HUES6 (cell line): Measurements from ENCODE around the gene NEO1.

Experiments
- H3K27ac ChIP-seq: 2 replicates; pipeline ENCODE4 v1.7.0; 2013; ENCODE audit warnings: low read depth, mild to moderate bottlenecking, low read length, inconsistent platforms
- H3K27me3 ChIP-seq: 2 replicates; pipeline ENCODE4 v1.6.1; 2013; ENCODE audit warnings: low read length; ENCODE audit not compliant: control insufficient read depth, insufficient read depth
- H3K36me3 ChIP-seq: 2 replicates; pipeline ENCODE4 v1.6.1; 2013; ENCODE audit warnings: low read length; ENCODE audit not compliant: control insufficient read depth, insufficient read depth
- H3K4me1 ChIP-seq: 2 replicates; pipeline ENCODE4 v1.6.1; 2013; ENCODE audit warnings: low read length; ENCODE audit not compliant: control insufficient read depth, insufficient read depth
- H3K4me3 ChIP-seq: 2 replicates; pipeline ENCODE4 v1.5.1; 2013; ENCODE audit warnings: low read depth, low read length
- H3K9ac ChIP-seq: one replicate; pipeline ENCODE4 v1.6.1; 2013; ENCODE audit warnings: mild to moderate bottlenecking, low read length
- H3K9me3 ChIP-seq: 2 replicates; pipeline ENCODE4 v1.6.1; 2013; ENCODE audit warnings: low read depth, low read length; ENCODE audit not compliant: control insufficient read depth, insufficient read depth

The NEO1 gene

DNA sequence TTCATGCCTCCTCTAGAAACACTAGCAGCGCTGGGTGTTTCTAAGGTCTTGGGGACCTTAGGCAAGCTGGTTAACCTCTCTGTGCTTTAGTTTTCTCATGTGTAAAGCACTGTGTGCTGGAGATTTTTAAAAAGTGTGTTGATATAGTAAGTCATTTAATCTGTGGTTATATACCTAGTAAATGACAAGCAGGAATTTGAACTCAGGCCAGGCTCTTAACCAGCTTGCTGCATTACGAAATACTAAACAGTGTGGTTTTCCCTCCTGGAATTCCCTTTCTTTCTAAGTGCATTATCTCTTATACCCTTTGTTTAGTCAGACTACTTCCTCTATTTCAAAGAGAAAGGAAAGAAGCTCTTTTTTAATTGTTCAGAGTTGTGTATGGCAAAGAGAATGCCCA lies 26.5 kb downstream of the NEO1 start:
- Histone ChIP-seq H3K27ac (no peak overlapping the region), H3K4me3 (no peak overlapping the region)

DNA sequence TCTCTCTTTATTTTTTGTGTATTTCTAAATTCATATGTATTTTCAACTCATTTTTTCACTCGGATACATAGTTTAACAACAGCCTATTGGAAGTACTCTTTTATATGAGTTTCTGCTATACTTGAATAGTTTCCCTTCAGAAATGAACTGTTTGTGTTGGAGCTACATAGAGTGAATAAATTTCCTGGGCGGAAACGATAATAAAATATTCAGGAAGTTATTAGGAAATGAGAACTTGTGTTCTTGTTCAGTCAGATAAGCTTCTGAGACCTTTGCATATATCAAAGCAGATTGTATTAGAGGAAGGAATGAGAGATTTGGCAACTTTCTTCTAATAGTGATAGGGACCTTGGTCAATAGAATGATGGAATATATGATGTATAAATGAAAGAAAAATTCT lies 27.3 kb downstream of the NEO1 start:
- H3K4me1 ChIP-seq = peaks cover 5% of the 10 kb centered on the region; the same call in 1 of the 2 replicates
- no peaks in the 10 kb centered on the region for H3K9me3 ChIP-seq
- H3K9ac ChIP-seq = no peak overlapping the region
- H3K36me3 ChIP-seq = no peaks in the 10 kb centered on the region
- no peak overlapping the region for H3K27ac ChIP-seq
- H3K4me3 ChIP-seq = no peak overlapping the region
- no peaks in the 10 kb centered on the region for H3K27me3 ChIP-seq

More for the DNA sequence above, 26.5 kb downstream of the NEO1 start:
- Histone ChIP-seq H3K36me3 (no peaks in the 10 kb centered on the region), H3K9ac (no peak overlapping the region), H3K9me3 (no peaks in the 10 kb centered on the region), H3K4me1 (peaks cover 5% of the 10 kb centered on the region; the same call in 1 of the 2 replicates), H3K27me3 (no peaks in the 10 kb centered on the region)

DNA sequence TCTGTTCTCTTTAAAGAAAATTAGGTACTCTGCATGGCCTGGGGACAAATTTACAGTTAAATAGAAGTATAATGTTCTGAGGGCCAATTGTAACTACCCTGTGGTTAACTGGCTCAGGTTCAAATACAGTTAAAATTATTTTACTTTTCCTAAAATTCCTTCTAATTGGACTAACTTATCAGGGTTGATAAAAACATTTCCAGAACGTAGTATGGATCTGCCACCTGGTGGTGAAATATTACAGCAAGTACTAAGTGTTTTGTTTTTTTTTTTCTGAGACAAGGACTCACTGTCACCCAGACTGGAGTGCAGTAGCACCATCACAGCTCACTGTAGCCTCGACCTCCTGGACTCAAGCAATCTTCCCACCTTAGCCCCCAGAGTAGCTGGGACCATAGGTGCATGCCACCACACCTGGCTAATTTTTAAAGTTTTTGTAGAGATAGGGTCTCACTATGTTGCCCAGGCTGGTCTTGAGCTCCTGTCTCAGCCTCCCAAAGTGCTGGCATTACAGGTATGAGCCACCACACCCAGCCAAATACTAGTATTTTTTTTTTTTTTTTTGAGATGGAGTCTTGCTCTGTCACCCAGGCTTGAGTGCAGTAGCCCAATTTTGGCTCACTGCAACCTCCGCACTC lies 29.2 kb downstream of the NEO1 start:
- no peak overlapping the region for H3K4me3 ChIP-seq
- H3K9ac ChIP-seq = no peak overlapping the region
- no peaks in the 10 kb centered on the region for H3K9me3 ChIP-seq

DNA sequence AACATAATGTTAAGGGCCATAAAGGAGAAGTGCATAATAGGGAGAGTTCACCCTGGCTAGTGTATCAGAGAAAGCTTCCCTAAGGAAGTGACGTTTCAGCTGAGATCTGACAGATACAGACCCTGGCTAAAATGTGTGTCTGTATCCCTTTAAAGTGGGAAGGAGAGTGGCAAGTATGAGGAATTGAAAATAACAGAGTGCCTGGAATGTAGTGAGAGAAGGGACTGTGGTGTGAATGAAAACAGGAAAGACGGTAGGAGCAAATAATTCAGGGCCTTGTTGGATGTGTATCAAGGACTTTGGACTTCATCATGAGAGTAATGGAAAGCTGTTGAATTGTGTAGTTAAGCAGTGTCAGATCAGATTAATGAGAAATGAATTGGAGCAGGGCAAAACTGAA lies 30.5 kb downstream of the NEO1 start:
- peaks cover 4% of the 10 kb centered on the region; the same call in 1 of the 2 replicates for H3K4me1 ChIP-seq
- no peaks in the 10 kb centered on the region for H3K9me3 ChIP-seq
- no peak overlapping the region for H3K27ac ChIP-seq
- no peak overlapping the region for H3K9ac ChIP-seq
- no peak overlapping the region for H3K4me3 ChIP-seq
- H3K36me3 ChIP-seq = no peaks in the 10 kb centered on the region
- no peaks in the 10 kb centered on the region for H3K27me3 ChIP-seq

More for the DNA sequence above, 29.2 kb downstream of the NEO1 start:
- Histone ChIP-seq H3K27me3 (no peaks in the 10 kb centered on the region), H3K36me3 (no peaks in the 10 kb centered on the region), H3K4me1 (peaks cover 5% of the 10 kb centered on the region; the same call in 1 of the 2 replicates), H3K27ac (no peak overlapping the region)

DNA sequence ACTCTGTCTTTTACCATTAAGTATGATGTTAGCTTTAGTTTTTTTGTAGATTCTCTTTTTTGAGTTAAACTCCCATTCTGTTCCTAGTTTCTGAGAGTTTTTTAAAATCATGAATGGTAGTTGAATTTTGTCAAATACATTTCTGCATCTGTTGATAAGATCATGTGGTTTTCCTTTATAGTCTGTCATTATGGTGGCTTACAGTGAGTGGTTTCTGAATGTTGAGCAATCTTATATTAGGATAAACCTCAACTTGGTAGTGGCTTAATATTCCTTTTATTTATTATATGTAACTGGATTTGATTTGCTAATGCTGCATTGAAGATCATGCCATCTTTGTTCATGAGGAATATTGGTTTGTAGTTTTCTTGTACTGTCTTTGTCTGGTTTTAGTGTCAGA lies 34.8 kb downstream of the NEO1 start:
- Histone ChIP-seq H3K9me3 (no peaks in the 10 kb centered on the region), H3K4me1 (no peaks in the 10 kb centered on the region), H3K27me3 (no peaks in the 10 kb centered on the region), H3K27ac (no peak overlapping the region), H3K36me3 (no peaks in the 10 kb centered on the region), H3K4me3 (no peak overlapping the region), H3K9ac (no peak overlapping the region)

DNA sequence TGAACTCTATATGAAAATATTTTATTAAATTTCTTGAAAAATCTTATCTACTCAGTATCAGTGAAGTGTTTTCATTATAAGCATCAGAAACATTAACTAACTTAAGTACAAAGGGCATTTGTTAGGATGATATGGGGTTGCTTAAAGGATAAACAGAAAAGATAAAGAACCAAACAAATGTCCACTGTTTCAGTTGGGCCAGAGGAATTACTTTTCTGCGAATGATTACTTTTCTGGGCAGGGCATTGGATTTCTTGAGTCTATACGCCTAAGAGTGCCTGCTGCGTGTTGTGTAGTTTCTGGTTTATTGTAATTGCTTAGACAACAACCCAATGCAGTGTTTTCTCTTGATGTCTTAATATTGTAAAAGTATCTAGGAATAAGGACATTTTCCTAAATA lies 52.8 kb downstream of the NEO1 start:
- H3K9me3 ChIP-seq = no peaks in the 10 kb centered on the region
- no peaks in the 10 kb centered on the region for H3K27me3 ChIP-seq

DNA sequence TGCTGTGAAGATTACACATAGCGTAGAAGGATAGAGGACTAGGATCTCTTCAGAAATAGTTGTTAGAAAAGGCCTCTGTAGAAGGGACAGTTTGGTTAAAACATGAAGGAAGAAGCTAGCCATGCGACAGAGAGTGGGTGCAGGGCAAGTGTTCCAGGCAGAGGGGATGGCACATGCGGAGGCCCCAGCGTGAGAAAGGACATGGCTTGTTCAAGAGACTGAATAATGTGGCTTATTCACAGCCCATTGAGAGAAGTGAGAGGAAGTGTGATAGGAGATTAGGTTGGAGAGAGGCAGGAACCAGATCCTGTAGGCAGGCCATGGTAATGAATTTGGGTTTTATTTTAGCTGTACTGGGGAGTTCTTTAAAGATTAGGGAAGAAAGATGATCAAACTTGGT lies 56.4 kb downstream of the NEO1 start:
- Histone ChIP-seq H3K9me3 (no peaks in the 10 kb centered on the region), H3K9ac (no peak overlapping the region), H3K4me3 (no peak overlapping the region), H3K4me1 (peaks cover 7% of the 10 kb centered on the region; the same call in 1 of the 2 replicates), H3K36me3 (no peaks in the 10 kb centered on the region), H3K27me3 (no peaks in the 10 kb centered on the region), H3K27ac (no peak overlapping the region)

More for the DNA sequence above, 52.8 kb downstream of the NEO1 start:
- Histone ChIP-seq H3K4me3 (no peak overlapping the region), H3K9ac (no peak overlapping the region), H3K27ac (no peak overlapping the region), H3K4me1 (peaks cover 7% of the 10 kb centered on the region; the same call in 1 of the 2 replicates), H3K36me3 (no peaks in the 10 kb centered on the region)

DNA sequence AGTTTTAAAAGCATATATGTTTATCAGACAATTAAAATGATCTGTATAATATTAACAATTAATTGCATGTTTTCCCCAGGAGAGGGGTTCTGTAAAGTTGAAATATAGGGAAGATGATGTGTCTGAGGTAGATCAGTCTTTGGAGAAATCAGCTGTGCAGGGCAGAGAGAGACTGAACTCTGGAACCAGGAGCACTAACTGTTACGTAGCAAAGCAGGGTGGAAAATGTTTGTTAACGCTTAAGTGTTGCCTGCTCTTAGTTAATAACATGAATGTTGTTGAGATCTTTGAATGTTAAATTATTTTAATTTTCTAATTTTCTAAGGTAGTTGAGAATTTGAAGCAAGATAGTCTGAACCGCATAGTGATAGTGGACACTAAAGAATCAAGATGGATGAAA lies 57.5 kb downstream of the NEO1 start:
- Histone ChIP-seq H3K4me3 (no peak overlapping the region), H3K4me1 (peaks cover 13% of the 10 kb centered on the region), H3K9ac (no peak overlapping the region), H3K9me3 (no peaks in the 10 kb centered on the region), H3K36me3 (no peaks in the 10 kb centered on the region), H3K27ac (no peak overlapping the region), H3K27me3 (no peaks in the 10 kb centered on the region)

DNA sequence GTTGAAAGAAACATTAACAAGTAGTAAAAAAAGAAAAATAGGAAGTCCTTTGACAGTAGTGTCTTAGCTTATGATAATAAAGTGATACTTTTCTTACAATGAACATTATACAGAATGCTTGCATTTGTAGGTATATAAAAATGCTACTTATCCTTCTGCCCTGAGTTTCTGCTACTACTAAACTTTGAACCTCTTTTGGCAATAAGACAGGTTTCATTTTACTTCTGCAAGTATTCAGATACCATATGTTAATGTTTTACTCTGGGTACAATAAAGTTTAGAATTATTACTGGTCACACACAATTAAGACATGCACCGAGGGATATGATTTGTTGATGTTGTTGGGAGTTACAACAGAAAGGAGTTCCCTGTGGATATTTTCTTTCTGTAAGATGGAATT lies 57.9 kb downstream of the NEO1 start:
- Histone ChIP-seq H3K27ac (no peak overlapping the region), H3K4me3 (no peak overlapping the region), H3K9ac (no peak overlapping the region), H3K27me3 (no peaks in the 10 kb centered on the region), H3K36me3 (no peaks in the 10 kb centered on the region), H3K9me3 (no peaks in the 10 kb centered on the region), H3K4me1 (peaks cover 13% of the 10 kb centered on the region)

DNA sequence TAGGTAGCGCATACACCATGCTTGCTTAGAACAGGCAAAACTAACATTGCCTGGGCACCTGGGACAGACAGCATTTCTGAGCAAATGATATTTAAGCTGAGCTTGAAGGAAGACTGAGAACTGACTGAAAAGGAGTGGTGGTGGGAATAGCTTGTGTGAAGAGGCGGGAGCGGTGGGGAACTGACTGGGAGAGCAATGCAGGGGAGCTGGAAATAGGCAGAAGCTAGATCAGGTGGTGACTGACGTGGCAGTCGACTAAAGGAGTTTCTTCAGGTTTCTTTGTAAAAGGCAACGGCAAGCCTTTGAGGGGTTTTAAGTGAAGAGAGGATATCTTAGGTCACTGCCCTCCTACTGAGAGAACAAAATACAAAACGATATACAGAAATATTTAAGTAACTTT lies 61.8 kb downstream of the NEO1 start:
- Histone ChIP-seq H3K9me3 (no peaks in the 10 kb centered on the region), H3K36me3 (peaks cover 7% of the 10 kb centered on the region; the same call in 1 of the 2 replicates), H3K9ac (no peak overlapping the region), H3K27ac (no peak overlapping the region), H3K27me3 (no peaks in the 10 kb centered on the region), H3K4me1 (peaks cover 6% of the 10 kb centered on the region), H3K4me3 (no peak overlapping the region)

DNA sequence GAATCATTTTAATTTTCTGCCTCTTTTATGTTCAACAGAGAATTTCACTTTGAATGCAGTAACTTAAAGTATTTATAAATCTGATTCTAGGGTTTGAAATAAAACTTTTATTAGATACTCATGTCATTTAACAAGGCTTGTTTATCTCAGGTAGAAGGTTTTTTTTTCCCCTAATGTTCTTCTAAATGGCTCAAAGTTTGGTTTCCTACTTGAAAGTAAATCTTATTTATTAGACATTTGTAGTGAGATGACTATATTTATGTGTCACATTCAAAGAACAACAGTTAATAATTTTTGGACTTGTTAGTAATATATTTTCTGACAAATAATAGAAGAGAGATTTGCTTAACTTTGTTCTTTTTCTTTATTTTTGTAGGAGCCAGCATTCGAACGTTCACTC lies 63.9 kb downstream of the NEO1 start:
- Histone ChIP-seq H3K36me3 (peaks cover 7% of the 10 kb centered on the region; the same call in 1 of the 2 replicates), H3K27ac (no peak overlapping the region), H3K4me3 (no peak overlapping the region), H3K9ac (no peak overlapping the region), H3K27me3 (no peaks in the 10 kb centered on the region), H3K9me3 (no peaks in the 10 kb centered on the region), H3K4me1 (peaks cover 6% of the 10 kb centered on the region)
